Breast epithelium (tissue), 4 donors: ENCODE data around the gene PDK1. TPM values are rescaled to one million over a fixed set of nuclear protein-coding genes. Genes with fewer than 3 reads are reported as not detected.

ENCODE experiments used
- DNase-seq, 2 donors: peaks; one replicate each; pipeline ENCODE4 v3.0.0-alpha.2; 2019; ENCODE audit warnings: low spot score in 2 of 2
- H3K27ac ChIP-seq, 2 donors: fragments of 200-600 bp; sonication (generic) in 1 of 2; one replicate each; pipeline ENCODE4 v1.5.1; 2016 to 2019; ENCODE audit warnings: mild to moderate bottlenecking in 1 of 2
- H3K27me3 ChIP-seq, 2 donors: fragments of 200-600 bp; sonication (generic) in 1 of 2; one replicate each; pipeline versions ENCODE4 v1.5.1 to v1.6.0; 2017 to 2019; ENCODE audit warnings: control low read depth in 1 of 2, mild to moderate bottlenecking in 1 of 2
- H3K36me3 ChIP-seq: fragments of 200-600 bp; one replicate; pipeline ENCODE4 v1.5.1; 2019
- H3K4me1 ChIP-seq, 2 donors: fragments of 200-600 bp; sonication (generic); one replicate each; pipeline ENCODE4 v1.5.1; 2016 to 2019; ENCODE audit warnings: control low read depth in 1 of 2
- H3K4me3 ChIP-seq, 3 donors: fragments of 200-600 bp; sonication (generic); 1 replicate in 2 of 3; 2 replicates in 1 of 3; pipeline ENCODE4 v1.5.1; 2016 to 2019; ENCODE audit warnings: mild to moderate bottlenecking in 3 of 3, moderate library complexity in 2 of 3
- H3K9me3 ChIP-seq, 2 donors: fragments of 200-600 bp; sonication (generic) in 1 of 2; one replicate each; pipeline ENCODE4 v1.5.1; 2016 to 2019; ENCODE audit warnings: control low read depth in 1 of 2
- POLR2A ChIP-seq: fragments of 450-650 bp; IDR thresholded peaks from one replicate; pipeline ENCODE4 v1.6.1; 2016; ENCODE audit warnings: antibody characterized with exemption, mild to moderate bottlenecking, moderate library complexity
- POLR2AphosphoS5 ChIP-seq, 3 donors: sonication (generic); formaldehyde crosslinking; IDR thresholded peaks; one replicate each; pipeline ENCODE4 v1.6.1; 2017; ENCODE audit warnings: antibody characterized with exemption in 3 of 3
- intact Hi-C: fragments of 100-400 bp; cut with DNase I; formaldehyde crosslinking; loops from one replicate; pipeline ENCODE4 v1.15.1; 2023; ENCODE audit warnings: low total_unique reads
- total RNA-seq, 3 donors: library from RNA; depleted of rRNA; stranded (reverse); fragments of >200 nt; gene quantifications; one replicate each; pipeline ENCODE4 v1.1.0, GENCODE V29; 2016
- TF ChIP-seq, protein P1 (sequence below), 3 donors: fragments of 450-650 bp; IDR thresholded peaks; one replicate each; pipeline ENCODE4 v1.5.1; 2016 to 2017; ENCODE audit warnings: antibody characterized with exemption in 3 of 3, mild to moderate bottlenecking in 3 of 3, moderate library complexity in 3 of 3

PDK1 gene
- total RNA-seq, 3 donors from 2014 or later = 19.0 to 20.0 (median 19.0) TPM

- Histone ChIP-seq H3K36me3 (no peaks in the 10 kb centered on the region), H3K27me3 (no peaks in the 10 kb centered on the region), H3K27ac (no peak overlapping the region), H3K4me3 (no peak overlapping the region), H3K4me1 (no peaks in the 10 kb centered on the region), H3K9me3 (no peaks in the 10 kb centered on the region)
- intact Hi-C loops = no loop called here
- TF ChIP-seq, protein P1, sequence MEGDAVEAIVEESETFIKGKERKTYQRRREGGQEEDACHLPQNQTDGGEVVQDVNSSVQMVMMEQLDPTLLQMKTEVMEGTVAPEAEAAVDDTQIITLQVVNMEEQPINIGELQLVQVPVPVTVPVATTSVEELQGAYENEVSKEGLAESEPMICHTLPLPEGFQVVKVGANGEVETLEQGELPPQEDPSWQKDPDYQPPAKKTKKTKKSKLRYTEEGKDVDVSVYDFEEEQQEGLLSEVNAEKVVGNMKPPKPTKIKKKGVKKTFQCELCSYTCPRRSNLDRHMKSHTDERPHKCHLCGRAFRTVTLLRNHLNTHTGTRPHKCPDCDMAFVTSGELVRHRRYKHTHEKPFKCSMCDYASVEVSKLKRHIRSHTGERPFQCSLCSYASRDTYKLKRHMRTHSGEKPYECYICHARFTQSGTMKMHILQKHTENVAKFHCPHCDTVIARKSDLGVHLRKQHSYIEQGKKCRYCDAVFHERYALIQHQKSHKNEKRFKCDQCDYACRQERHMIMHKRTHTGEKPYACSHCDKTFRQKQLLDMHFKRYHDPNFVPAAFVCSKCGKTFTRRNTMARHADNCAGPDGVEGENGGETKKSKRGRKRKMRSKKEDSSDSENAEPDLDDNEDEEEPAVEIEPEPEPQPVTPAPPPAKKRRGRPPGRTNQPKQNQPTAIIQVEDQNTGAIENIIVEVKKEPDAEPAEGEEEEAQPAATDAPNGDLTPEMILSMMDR (IDR thresholded peaks at IDR 0.05) = no peak
- TF ChIP-seq POLR2AphosphoS5 (IDR thresholded peaks at IDR 0.05) (no peak), POLR2A (no peak)
- no peak for DNase-seq
These were observed 53.6 kb downstream of the PDK1 start for GRCh38 chr2:172609488-172609887.

DNA sequence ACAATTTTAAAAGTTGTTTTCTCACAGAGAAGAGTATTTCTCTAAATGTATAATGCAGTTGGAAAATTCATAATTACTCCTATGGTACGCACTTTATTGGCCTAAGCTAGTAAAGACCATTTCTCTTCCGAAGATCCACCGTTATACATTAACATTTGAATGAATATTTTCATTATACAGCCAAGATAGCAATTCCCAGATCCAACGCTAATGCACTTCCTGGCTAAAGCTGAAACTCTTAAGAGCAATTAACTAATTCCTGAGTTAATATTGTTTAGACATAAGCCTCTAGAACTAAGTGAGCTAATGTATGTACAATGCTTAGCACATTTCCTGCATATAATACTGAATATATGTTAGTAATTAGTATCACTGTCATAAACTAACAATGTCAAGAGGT lies 56.2 kb downstream of the PDK1 start:
- no peak overlapping the region for H3K27ac ChIP-seq
- no peaks in the 10 kb centered on the region for H3K36me3 ChIP-seq
- intact Hi-C loops = no loop called here
- TF ChIP-seq, protein P1 (IDR thresholded peaks at IDR 0.05) = no peak
- TF ChIP-seq POLR2AphosphoS5 (IDR thresholded peaks at IDR 0.05) (no peak), POLR2A (no peak)
- H3K9me3 ChIP-seq = no peaks in the 10 kb centered on the region
- no peak overlapping the region for H3K4me3 ChIP-seq
- H3K27me3 ChIP-seq = no peaks in the 10 kb centered on the region
- no peak for DNase-seq
- H3K4me1 ChIP-seq = no peaks in the 10 kb centered on the region

- no peaks in the 10 kb centered on the region for H3K4me1 ChIP-seq
- intact Hi-C loops = no loop called here
- no peaks in the 10 kb centered on the region for H3K27me3 ChIP-seq
- DNase-seq = no peak
- H3K4me3 ChIP-seq = no peak overlapping the region
- TF ChIP-seq POLR2A (no peak), POLR2AphosphoS5 (IDR thresholded peaks at IDR 0.05) (no peak)
- TF ChIP-seq, protein P1 (IDR thresholded peaks at IDR 0.05) = no peak
- no peak overlapping the region for H3K27ac ChIP-seq
- H3K36me3 ChIP-seq = no peaks in the 10 kb centered on the region
- H3K9me3 ChIP-seq = no peaks in the 10 kb centered on the region
These were observed 57.1 kb downstream of the PDK1 start for GRCh38 chr2:172613040-172613439.

- no peak for TF ChIP-seq POLR2A
- no peak for TF ChIP-seq POLR2AphosphoS5 (IDR thresholded peaks at IDR 0.05)
- TF ChIP-seq, protein P1 (IDR thresholded peaks at IDR 0.05) = no peak
- no peaks in the 10 kb centered on the region for H3K9me3 ChIP-seq
These were observed 57.8 kb downstream of the PDK1 start for GRCh38 chr2:172613615-172614231.

GRCh38 chr2:172614932-172615331 lies 59.0 kb downstream of the PDK1 start:
- Histone ChIP-seq H3K27ac (no peak overlapping the region), H3K4me3 (no peak overlapping the region), H3K4me1 (no peaks in the 10 kb centered on the region), H3K36me3 (no peaks in the 10 kb centered on the region), H3K27me3 (no peaks in the 10 kb centered on the region), H3K9me3 (no peaks in the 10 kb centered on the region)
- TF ChIP-seq POLR2A = no peak
- TF ChIP-seq, protein P1 (IDR thresholded peaks at IDR 0.05) = no peak
- TF ChIP-seq POLR2AphosphoS5 (IDR thresholded peaks at IDR 0.05) = no peak
- intact Hi-C loops = no loop called here
- DNase-seq = no peak

More at GRCh38 chr2:172613615-172614231, 57.8 kb downstream of the PDK1 start:
- H3K27me3 ChIP-seq = no peaks in the 10 kb centered on the region
- no peak for DNase-seq
- no peak overlapping the region for H3K27ac ChIP-seq
- no peak overlapping the region for H3K4me3 ChIP-seq
- H3K36me3 ChIP-seq = no peaks in the 10 kb centered on the region
- no peaks in the 10 kb centered on the region for H3K4me1 ChIP-seq
- intact Hi-C loops = no loop called here
